A549 treated with AZD9567 at 1 μM for 4 hours (cell line): ENCODE measurements around the gene IFITM5. TPM values are rescaled to one million over a fixed set of nuclear protein-coding genes. Genes with fewer than 3 reads are reported as not detected.

ENCODE experiments used
- total RNA-seq: library from RNA; stranded (reverse); fragments of 200-300 nt; extraction: Qiagen RNA extraction; gene quantifications from 5 replicates; pipeline ENCODE4 v1.2.3, GENCODE V29; 2022; ENCODE audit not compliant: insufficient read depth

IFITM5 gene
- not detected in 5 replicates for total RNA-seq

GRCh38 chr11:299081-299891 is at the start of gene IFITM5:
Gene IFITM5, minus strand, starts transcription at chr11:299526. Its CDS starts 36 bp downstream, at chr11:299490.

GRCh38 chr11:313787-314553 is 14.6 kb upstream of the IFITM5 start, which contains the start of gene IFITM1:
Gene IFITM1, plus strand, starts transcription at chr11:314040. Its CDS starts 131 bp downstream, at chr11:314171.

GRCh38 chr11:307766-308708 is 8.7 kb upstream of the IFITM5 start, which contains the start of gene IFITM2:
Gene IFITM2, plus strand, starts transcription at chr11:307816. Its CDS starts 377 bp downstream, at chr11:308193.

GRCh38 chr11:288478-289397 is 10.6 kb downstream of the IFITM5 start, which contains the start of gene PGGHG:
Gene PGGHG, plus strand, starts transcription at chr11:289126. Its CDS starts 691 bp downstream, at chr11:289817.

GRCh38 chr11:278001-278951 is 21.1 kb downstream of the IFITM5 start, which contains the start of gene NLRP6:
Gene NLRP6, plus strand, starts transcription at chr11:278407. Its CDS starts 163 bp downstream, at chr11:278570.

Other genes starting within 250 kb of the IFITM5 start
- gene SCGB1C1, start 106.4 kb downstream of the IFITM5 start, total RNA-seq: not detected in 5 replicates
- 41.9 to 51.9 TPM (median 49.4 TPM) in 5 replicates for gene BET1L, start 92.1 kb downstream of the IFITM5 start, total RNA-seq
- gene RIC8A, start 91.8 kb downstream of the IFITM5 start, total RNA-seq: 116 to 124 TPM (median 119 TPM) in 5 replicates
- gene SIRT3, start 63.2 kb downstream of the IFITM5 start, total RNA-seq: 19.5 to 22.8 TPM (median 21.8 TPM) in 5 replicates
- gene PSMD13, start 62.5 kb downstream of the IFITM5 start, total RNA-seq: 159 to 219 TPM (median 173 TPM) in 5 replicates
- gene NLRP6, start 21.1 kb downstream of the IFITM5 start, total RNA-seq: not detected in 5 replicates
- gene PGGHG, start 10.4 kb downstream of the IFITM5 start, total RNA-seq: 4.7 to 14.4 TPM (median 13.1 TPM) in 5 replicates
- 44.1 to 65.8 TPM (median 59.9 TPM) in 5 replicates for gene IFITM2, start 8.3 kb upstream of the IFITM5 start, total RNA-seq
- gene IFITM1, start 14.5 kb upstream of the IFITM5 start, total RNA-seq: 0.21 to 0.61 TPM (median 0.40 TPM) in 4 of 5 replicates, not detected in the other
- gene IFITM3, start 21.3 kb upstream of the IFITM5 start, total RNA-seq: 25.9 to 31.4 TPM (median 29.6 TPM) in 5 replicates
- gene B4GALNT4, start 70.0 kb upstream of the IFITM5 start, total RNA-seq: 3.5 to 19.5 TPM (median 16.4 TPM) in 5 replicates
- 23.1 to 36.9 TPM (median 34.3 TPM) in 5 replicates for gene PKP3, start 94.7 kb upstream of the IFITM5 start, total RNA-seq
- 56.8 to 95.7 TPM (median 89.6 TPM) in 5 replicates for gene SIGIRR, start 115.5 kb upstream of the IFITM5 start, total RNA-seq
- 0.84 to 1.3 TPM (median 0.85 TPM) in 4 of 5 replicates, not detected in the other for gene ANO9, start 142.5 kb upstream of the IFITM5 start, total RNA-seq
- 43.9 to 53.0 TPM (median 47.6 TPM) in 5 replicates for gene PTDSS2, start 150.8 kb upstream of the IFITM5 start, total RNA-seq
- 170 to 191 TPM (median 177 TPM) in 5 replicates for gene RNH1, start 207.7 kb upstream of the IFITM5 start, total RNA-seq
- gene HRAS, start 236.1 kb upstream of the IFITM5 start, total RNA-seq: 124 to 168 TPM (median 154 TPM) in 5 replicates
- 0.73 to 1.4 TPM (median 0.86 TPM) in 5 replicates for gene LRRC56, start 238.0 kb upstream of the IFITM5 start, total RNA-seq